HL-60 (cell line): ENCODE data around the gene OR3A3.

Experiments
- CTCF ChIP-seq: IDR thresholded peaks from one replicate; pipeline ENCODE4 v1.5.1; 2011; ENCODE audit warnings: low read length, control low read depth, inconsistent platforms; ENCODE audit not compliant: insufficient read depth
- GABPA ChIP-seq: IDR thresholded peaks from 2 replicates; pipeline ENCODE4 v1.6.1; 2012; ENCODE audit warnings: low read depth

- TF ChIP-seq CTCF, result no peak
- TF ChIP-seq GABPA, result no peak
These were observed 11.1 kb upstream of the OR3A3 start for GRCh38 chr17:3400055-3400454.
